Measurements from ENCODE around the gene CD74. TPM values are rescaled to one million over a fixed set of nuclear protein-coding genes. Genes with fewer than 3 reads are reported as not detected.

Gene CD74
- total and polyA plus RNA-seq, 4 donors: 59.3 to 175 (median 103) TPM

- Histone ChIP-seq H3K4me1 (ENCODE audit: control insufficient read depth, insufficient read depth, low read length) (peaks cover 3% of the 10 kb centered on the region), H3K4me3 (ENCODE audit: low read depth, low read length) (no peak overlapping the region), H3K27me3 (ENCODE audit: control insufficient read depth, insufficient read depth, low read length) (no peaks in the 10 kb centered on the region), H3K36me3 (ENCODE audit: control insufficient read depth, insufficient read depth, low read length) (peaks cover 80% of the 10 kb centered on the region), H3K9me3 (ENCODE audit: control insufficient read depth, insufficient read depth, low read length) (no peaks in the 10 kb centered on the region), H3K27ac (ENCODE audit: low read depth, low read length) (no peak overlapping the region)
- 80% methylated on average over 10 of the region's 12 CpGs for WGBS (ENCODE audit: insufficient coverage)
- DNase-seq (ENCODE audit: low read depth in 4 of 6, low spot score in 6 of 6): no peak
These were observed 13.8 kb downstream of the CD74 start for GRCh38 chr5:150398722-150399523.

DNA sequence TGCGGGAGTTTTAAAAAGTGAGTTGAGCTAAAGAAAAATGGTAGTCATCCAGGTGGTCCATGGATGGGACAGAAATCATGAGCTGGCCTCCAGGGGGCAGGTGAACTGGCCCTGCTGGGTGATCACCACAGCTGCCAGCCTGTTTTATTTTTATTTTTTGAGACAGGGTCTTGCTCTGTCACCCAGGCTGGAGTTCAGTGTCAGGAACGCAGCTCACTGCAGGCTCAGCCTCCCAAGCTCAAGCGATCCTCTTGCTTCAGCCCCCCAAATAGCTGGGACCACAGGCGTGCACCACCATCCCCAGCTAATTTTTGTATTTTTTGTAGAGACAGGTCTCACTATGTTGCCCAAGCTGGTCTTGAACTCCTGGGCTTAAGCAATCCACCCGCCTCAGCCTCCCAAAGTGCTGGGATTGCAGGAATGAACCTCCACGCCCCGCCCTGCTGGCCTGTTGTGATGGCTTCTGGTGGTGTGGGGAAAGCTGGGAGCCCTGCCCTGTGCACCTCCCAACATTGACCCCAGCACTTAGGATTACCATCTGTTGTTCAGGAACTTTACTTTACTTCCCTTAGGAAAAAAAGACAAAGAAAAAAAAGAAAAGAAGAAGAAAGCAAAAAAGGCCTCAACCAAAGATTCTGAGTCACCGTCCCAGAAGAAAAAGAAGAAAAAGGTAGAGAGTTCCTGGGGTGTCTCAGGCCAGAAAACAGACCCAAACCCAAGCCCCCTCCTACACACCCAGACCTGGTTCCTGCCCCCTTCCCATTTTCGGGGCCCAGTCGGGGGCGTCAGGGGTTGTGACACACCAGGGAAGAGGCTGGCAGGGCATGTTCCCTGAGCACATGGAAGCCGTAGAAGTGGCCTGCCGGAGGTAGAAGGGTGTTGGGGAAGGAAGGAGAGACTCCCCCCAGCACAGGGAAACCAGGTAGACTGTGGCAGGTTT is 14.7 kb downstream of the CD74 start:
- Histone ChIP-seq H3K4me3 (ENCODE audit: low read depth, low read length) (no peak overlapping the region), H3K9me3 (ENCODE audit: control insufficient read depth, insufficient read depth, low read length) (no peaks in the 10 kb centered on the region), H3K36me3 (ENCODE audit: control insufficient read depth, insufficient read depth, low read length) (peaks cover 86% of the 10 kb centered on the region), H3K4me1 (ENCODE audit: control insufficient read depth, insufficient read depth, low read length) (peaks cover 3% of the 10 kb centered on the region), H3K27ac (ENCODE audit: low read depth, low read length) (no peak overlapping the region), H3K27me3 (ENCODE audit: control insufficient read depth, insufficient read depth, low read length) (no peaks in the 10 kb centered on the region)
- WGBS (ENCODE audit: insufficient coverage): 93% methylated on average over 6 of the region's 13 CpGs
- DNase-seq (ENCODE audit: low read depth in 4 of 6, low spot score in 6 of 6): no peak

GRCh38 chr5:150397146-150397781 is 15.4 kb downstream of the CD74 start:
- Histone ChIP-seq H3K4me3 (ENCODE audit: low read depth, low read length) (no peak overlapping the region), H3K4me1 (ENCODE audit: control insufficient read depth, insufficient read depth, low read length) (peaks cover 3% of the 10 kb centered on the region), H3K27me3 (ENCODE audit: control insufficient read depth, insufficient read depth, low read length) (no peaks in the 10 kb centered on the region), H3K36me3 (ENCODE audit: control insufficient read depth, insufficient read depth, low read length) (peaks cover 88% of the 10 kb centered on the region), H3K9me3 (ENCODE audit: control insufficient read depth, insufficient read depth, low read length) (no peaks in the 10 kb centered on the region), H3K27ac (ENCODE audit: low read depth, low read length) (no peak overlapping the region)
- WGBS (ENCODE audit: insufficient coverage): 84% methylated on average over 14 of the region's 14 CpGs
- DNase-seq (ENCODE audit: low read depth in 4 of 6, low spot score in 6 of 6): no peak

GRCh38 chr5:150396267-150396666 is 16.4 kb downstream of the CD74 start:
- Histone ChIP-seq H3K4me3 (ENCODE audit: low read depth, low read length) (no peak overlapping the region), H3K9me3 (ENCODE audit: control insufficient read depth, insufficient read depth, low read length) (no peaks in the 10 kb centered on the region), H3K4me1 (ENCODE audit: control insufficient read depth, insufficient read depth, low read length) (peaks cover 3% of the 10 kb centered on the region), H3K27ac (ENCODE audit: low read depth, low read length) (no peak overlapping the region), H3K36me3 (ENCODE audit: control insufficient read depth, insufficient read depth, low read length) (peaks cover 95% of the 10 kb centered on the region), H3K27me3 (ENCODE audit: control insufficient read depth, insufficient read depth, low read length) (no peaks in the 10 kb centered on the region)
- no peak for DNase-seq (ENCODE audit: low read depth in 4 of 6, low spot score in 6 of 6)
- 97% methylated on average over 6 of the region's 7 CpGs for WGBS (ENCODE audit: insufficient coverage)

- Histone ChIP-seq H3K4me1 (ENCODE audit: control insufficient read depth, insufficient read depth, low read length) (peaks cover 2% of the 10 kb centered on the region), H3K27me3 (ENCODE audit: control insufficient read depth, insufficient read depth, low read length) (no peaks in the 10 kb centered on the region), H3K36me3 (ENCODE audit: control insufficient read depth, insufficient read depth, low read length) (peaks cover 98% of the 10 kb centered on the region), H3K9me3 (ENCODE audit: control insufficient read depth, insufficient read depth, low read length) (no peaks in the 10 kb centered on the region), H3K27ac (ENCODE audit: low read depth, low read length) (no peak overlapping the region), H3K4me3 (ENCODE audit: low read depth, low read length) (no peak overlapping the region)
- 100% methylated on average over 1 of the region's 2 CpGs for WGBS (ENCODE audit: insufficient coverage)
- DNase-seq (ENCODE audit: low read depth in 4 of 6, low spot score in 6 of 6): no peak
These were observed 17.1 kb downstream of the CD74 start for GRCh38 chr5:150395688-150395975.

DNA sequence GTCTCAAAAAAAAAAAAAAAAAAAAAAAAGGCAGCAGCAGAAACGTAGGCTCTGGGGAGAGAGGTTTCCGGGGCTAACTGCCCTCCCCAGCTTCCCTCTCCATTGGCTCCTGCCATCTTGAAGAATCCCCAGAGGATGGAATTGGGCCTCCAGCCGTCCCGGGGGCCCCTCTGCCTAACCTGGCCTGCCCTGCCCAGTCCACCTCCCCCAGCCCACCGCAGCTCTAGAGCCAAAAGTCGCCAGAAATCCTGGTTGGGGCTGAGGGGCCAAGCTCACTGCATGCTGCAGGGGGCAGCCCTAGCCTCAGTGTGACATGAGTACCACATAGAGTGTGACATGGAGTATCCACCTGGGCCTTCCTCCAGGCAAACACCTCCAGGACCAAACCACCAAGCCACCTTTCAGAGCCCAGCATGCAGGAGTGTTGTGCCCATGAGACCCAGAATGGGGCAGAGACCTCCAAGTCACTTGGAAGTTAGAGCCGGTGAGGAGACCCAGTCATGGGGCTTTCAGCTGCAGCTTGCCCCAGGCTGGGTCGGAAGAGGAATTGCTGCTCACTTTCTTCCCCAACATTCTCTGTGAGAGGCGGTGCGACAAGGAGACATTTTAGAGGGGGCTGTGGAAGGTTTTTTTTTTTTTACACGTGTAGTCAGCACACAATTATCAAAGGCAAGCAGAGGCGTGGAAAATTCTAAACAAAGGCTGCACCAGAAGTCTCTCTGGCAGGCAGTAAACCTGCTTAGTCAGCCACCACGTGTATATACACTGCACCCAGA is 17.6 kb downstream of the CD74 start:
- Histone ChIP-seq H3K4me3 (ENCODE audit: low read depth, low read length) (no peak overlapping the region), H3K36me3 (ENCODE audit: control insufficient read depth, insufficient read depth, low read length) (peaks cover 97% of the 10 kb centered on the region), H3K4me1 (ENCODE audit: control insufficient read depth, insufficient read depth, low read length) (no peaks in the 10 kb centered on the region), H3K9me3 (ENCODE audit: control insufficient read depth, insufficient read depth, low read length) (no peaks in the 10 kb centered on the region), H3K27me3 (ENCODE audit: control insufficient read depth, insufficient read depth, low read length) (no peaks in the 10 kb centered on the region), H3K27ac (ENCODE audit: low read depth, low read length) (no peak overlapping the region)
- no peak for DNase-seq (ENCODE audit: low read depth in 4 of 6, low spot score in 6 of 6)
- 83% methylated on average over 5 of the region's 13 CpGs for WGBS (ENCODE audit: insufficient coverage)

DNA sequence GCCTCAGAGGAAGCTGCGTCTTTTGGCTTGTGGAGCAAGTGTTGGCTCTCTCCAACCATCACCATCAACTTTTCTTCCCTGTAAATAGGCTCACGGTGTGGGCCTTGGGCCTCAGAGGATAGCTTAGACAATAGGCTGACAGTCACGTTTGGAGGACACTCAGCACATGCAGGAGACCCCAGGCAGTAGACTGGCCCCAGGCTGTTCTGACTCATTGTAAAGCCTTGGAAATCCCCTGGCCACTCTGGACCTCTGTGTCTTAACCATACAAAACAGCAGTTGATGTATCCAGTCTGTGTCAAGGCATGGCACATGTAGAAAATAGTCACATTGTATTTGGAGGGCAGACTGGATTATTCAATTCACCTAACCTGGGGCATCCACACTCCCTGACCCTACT is 18.6 kb downstream of the CD74 start:
- no peak for DNase-seq (ENCODE audit: low read depth in 4 of 6, low spot score in 6 of 6)
- no peaks in the 10 kb centered on the region for H3K9me3 ChIP-seq (ENCODE audit: control insufficient read depth, insufficient read depth, low read length)
- H3K4me1 ChIP-seq (ENCODE audit: control insufficient read depth, insufficient read depth, low read length): no peaks in the 10 kb centered on the region
- H3K27me3 ChIP-seq (ENCODE audit: control insufficient read depth, insufficient read depth, low read length): no peaks in the 10 kb centered on the region
- no peak overlapping the region for H3K4me3 ChIP-seq (ENCODE audit: low read depth, low read length)
- H3K36me3 ChIP-seq (ENCODE audit: control insufficient read depth, insufficient read depth, low read length): peaks cover 97% of the 10 kb centered on the region
- 80% methylated on average over 2 of the region's 3 CpGs for WGBS (ENCODE audit: insufficient coverage)
- H3K27ac ChIP-seq (ENCODE audit: low read depth, low read length): no peak overlapping the region

GRCh38 chr5:150393096-150393645 is 19.5 kb downstream of the CD74 start:
- H3K4me3 ChIP-seq (ENCODE audit: low read depth, low read length): no peak overlapping the region
- H3K36me3 ChIP-seq (ENCODE audit: control insufficient read depth, insufficient read depth, low read length): peaks cover 94% of the 10 kb centered on the region
- H3K27me3 ChIP-seq (ENCODE audit: control insufficient read depth, insufficient read depth, low read length): no peaks in the 10 kb centered on the region
- 88% methylated on average over 2 of the region's 3 CpGs for WGBS (ENCODE audit: insufficient coverage)
- H3K27ac ChIP-seq (ENCODE audit: low read depth, low read length): no peak overlapping the region
- no peaks in the 10 kb centered on the region for H3K4me1 ChIP-seq (ENCODE audit: control insufficient read depth, insufficient read depth, low read length)
- DNase-seq (ENCODE audit: low read depth in 4 of 6, low spot score in 6 of 6): no peak
- H3K9me3 ChIP-seq (ENCODE audit: control insufficient read depth, insufficient read depth, low read length): no peaks in the 10 kb centered on the region

DNA sequence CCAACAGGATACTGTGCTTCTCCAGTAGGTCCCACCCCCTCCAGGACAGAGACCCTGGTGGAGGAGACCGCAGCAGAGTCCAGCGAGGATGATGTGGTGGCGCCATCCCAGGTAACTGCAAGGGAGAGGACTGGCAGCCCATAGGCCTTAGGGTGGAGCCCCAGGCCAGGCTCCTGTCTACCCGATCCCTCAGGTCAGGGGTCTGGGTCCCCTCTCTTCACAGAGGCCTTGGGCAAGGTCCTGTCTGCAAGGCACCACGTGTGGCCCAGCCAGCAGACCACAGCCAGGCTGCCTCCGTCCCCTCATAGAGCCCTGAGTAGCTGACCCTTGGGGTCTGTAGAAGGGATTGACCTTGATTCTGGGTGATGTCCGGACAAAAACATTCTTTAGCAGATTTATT is 20.0 kb downstream of the CD74 start:
- H3K27ac ChIP-seq (ENCODE audit: low read depth, low read length): no peak overlapping the region

More for the DNA sequence above, 20.0 kb downstream of the CD74 start:
- no peak overlapping the region for H3K4me3 ChIP-seq (ENCODE audit: low read depth, low read length)
- H3K9me3 ChIP-seq (ENCODE audit: control insufficient read depth, insufficient read depth, low read length): no peaks in the 10 kb centered on the region
- H3K36me3 ChIP-seq (ENCODE audit: control insufficient read depth, insufficient read depth, low read length): peaks cover 94% of the 10 kb centered on the region
- no peaks in the 10 kb centered on the region for H3K4me1 ChIP-seq (ENCODE audit: control insufficient read depth, insufficient read depth, low read length)
- no peak for DNase-seq (ENCODE audit: low read depth in 4 of 6, low spot score in 6 of 6)
- WGBS (ENCODE audit: insufficient coverage): 93% methylated on average over 5 of the region's 7 CpGs
- no peaks in the 10 kb centered on the region for H3K27me3 ChIP-seq (ENCODE audit: control insufficient read depth, insufficient read depth, low read length)

All from spinal cord (tissue), 10 donors.